C4-2B (cell line): ENCODE results near the gene GSAP.

Experiments used
- H3K27ac ChIP-seq: fragments of 450-650 bp; 2 replicates; pipeline ENCODE4 v1.5.1; 2017
- CTCF ChIP-seq: fragments of 450-650 bp; conservative IDR thresholded peaks from 2 replicates; pipeline ENCODE4 v1.5.1; 2017; ENCODE audit warnings: mild to moderate bottlenecking
- ZFX ChIP-seq: fragments of 450-650 bp; IDR thresholded peaks from 2 replicates; pipeline ENCODE4 v1.6.1; 2017

GSAP gene

DNA sequence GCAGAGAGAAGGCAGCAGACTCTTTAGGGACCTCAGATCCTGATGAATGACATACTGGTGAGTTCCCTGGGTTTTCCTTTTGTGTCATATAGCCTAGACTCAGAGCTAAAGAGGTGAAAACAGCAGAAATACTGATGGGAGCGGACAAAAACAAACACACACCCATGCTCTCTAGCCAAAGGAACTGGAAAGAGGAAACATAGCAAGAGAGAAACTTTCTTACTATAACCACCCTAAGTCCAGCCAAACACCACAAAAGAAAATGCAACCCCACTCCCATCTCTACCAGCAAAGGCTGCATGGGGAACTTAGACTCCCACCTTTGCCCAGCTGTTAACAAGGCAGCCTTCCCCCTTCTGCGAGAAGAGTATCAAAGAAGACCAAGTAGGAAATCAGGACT lies 16.3 kb downstream of the GSAP start:
- TF ChIP-seq ZFX (no peak), CTCF (no peak)
- no peak overlapping the region for H3K27ac ChIP-seq

DNA sequence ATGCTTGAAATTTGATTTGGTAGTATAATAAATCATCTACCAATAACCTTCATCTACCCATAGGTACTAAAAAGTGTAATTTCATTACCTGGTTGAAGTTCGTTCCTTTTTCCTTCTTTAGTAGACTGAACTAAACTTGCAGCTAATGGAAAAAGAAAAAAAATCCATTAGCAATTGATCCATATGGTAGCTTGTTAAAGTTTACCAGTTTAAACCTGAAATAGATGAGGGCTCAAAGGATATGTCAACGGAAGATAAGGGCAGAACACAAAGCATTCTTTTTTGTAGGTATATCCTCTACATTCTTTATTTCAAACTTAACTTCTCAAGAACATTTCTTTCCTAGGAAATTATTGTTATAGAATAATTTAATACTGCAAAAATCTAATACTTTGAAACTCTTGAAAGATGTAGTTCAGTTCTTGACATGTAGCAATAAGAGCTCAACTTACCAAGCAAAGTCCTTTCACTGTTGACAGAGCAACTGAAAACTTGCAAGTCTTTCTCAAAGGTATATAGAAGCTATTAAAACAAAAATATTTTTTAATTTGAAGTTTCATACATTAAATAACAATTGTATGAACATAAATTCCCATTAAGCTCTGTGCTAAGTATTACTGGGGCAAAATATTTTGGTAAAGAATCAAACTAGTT lies 19.1 kb downstream of the GSAP start:
- H3K27ac ChIP-seq: no peak overlapping the region
- TF ChIP-seq CTCF (no peak), ZFX (no peak)

DNA sequence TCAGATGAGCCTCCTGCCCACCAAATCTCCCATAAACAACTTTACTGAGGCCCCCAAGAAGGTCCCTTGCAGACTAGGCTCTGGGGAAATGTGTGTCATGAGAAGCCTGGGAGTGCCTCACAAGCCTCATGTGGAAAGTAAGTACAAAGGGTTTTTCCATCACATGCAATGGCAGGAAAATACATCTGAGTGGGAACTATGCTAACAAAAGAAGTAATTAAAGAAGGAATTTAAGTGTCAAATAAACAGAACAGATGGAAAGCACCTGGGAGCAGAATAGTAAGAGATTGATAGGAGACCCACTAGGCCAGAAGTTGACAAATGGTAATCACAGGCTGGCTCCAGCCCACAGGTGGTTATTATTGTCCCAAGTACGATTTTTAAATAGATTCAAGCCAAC lies 20.5 kb downstream of the GSAP start:
- no peak for TF ChIP-seq CTCF
- H3K27ac ChIP-seq: no peak overlapping the region

- no peak overlapping the region for H3K27ac ChIP-seq
- no peak for TF ChIP-seq ZFX
- TF ChIP-seq CTCF: no peak
Measured at GRCh38 chr7:77393954-77394353, 22.2 kb downstream of the GSAP start.

GRCh38 chr7:77393261-77393660 lies 22.9 kb downstream of the GSAP start:
- no peak overlapping the region for H3K27ac ChIP-seq
- TF ChIP-seq ZFX: no peak
- TF ChIP-seq CTCF: no peak

- TF ChIP-seq ZFX: no peak
- TF ChIP-seq CTCF: no peak
- H3K27ac ChIP-seq: no peak overlapping the region
Measured at GRCh38 chr7:77391230-77391629, 24.9 kb downstream of the GSAP start.

- H3K27ac ChIP-seq: no peak overlapping the region
- TF ChIP-seq ZFX (no peak), CTCF (no peak)
Measured at GRCh38 chr7:77388055-77388641, 28.0 kb downstream of the GSAP start.
